HG03060 (cell line): ENCODE measurements around the gene MEIS1.

ENCODE experiments used
- ATAC-seq: cut with Tn5 transposase; IDR thresholded peaks from one replicate; pipeline ENCODE4 v1.9.1; 2021; ENCODE audit warnings: low read depth, moderate number of reproducible peaks; ENCODE audit not compliant: unreplicated experiment

MEIS1 gene

GRCh38 chr2:66431274-66431642 lies 3.7 kb upstream of the MEIS1 start:
- ATAC-seq = no peak

GRCh38 chr2:66431846-66432587 lies 2.9 kb upstream of the MEIS1 start:
- no peak for ATAC-seq

- no peak for ATAC-seq
Measured at GRCh38 chr2:66432801-66433694, 1.9 kb upstream of the MEIS1 start.

GRCh38 chr2:66433695-66433944 lies 1.3 kb upstream of the MEIS1 start:
- no peak for ATAC-seq

GRCh38 chr2:66433945-66434678 lies 813 bp upstream of the MEIS1 start:
- ATAC-seq = no peak

GRCh38 chr2:66435549-66435875 lies 587 bp downstream of the MEIS1 start:
- ATAC-seq = no peak

- no peak for ATAC-seq
Measured at GRCh38 chr2:66435963-66436362, 1.0 kb downstream of the MEIS1 start.

GRCh38 chr2:66436581-66437001 lies 1.7 kb downstream of the MEIS1 start:
- no peak for ATAC-seq

GRCh38 chr2:66437109-66437690 lies 2.3 kb downstream of the MEIS1 start:
- no peak for ATAC-seq

GRCh38 chr2:66437691-66438497 lies 3.0 kb downstream of the MEIS1 start:
- no peak for ATAC-seq

- no peak for ATAC-seq
Measured at GRCh38 chr2:66438498-66438833, 3.5 kb downstream of the MEIS1 start.

GRCh38 chr2:66438891-66439811 lies 4.2 kb downstream of the MEIS1 start:
- ATAC-seq = no peak

GRCh38 chr2:66439812-66440542 lies 5.1 kb downstream of the MEIS1 start:
- ATAC-seq = no peak

GRCh38 chr2:66440708-66441497 lies 6.0 kb downstream of the MEIS1 start:
- no peak for ATAC-seq

- ATAC-seq = no peak
Measured at GRCh38 chr2:66441581-66442320, 6.8 kb downstream of the MEIS1 start.

GRCh38 chr2:66442516-66443185 lies 7.7 kb downstream of the MEIS1 start:
- no peak for ATAC-seq
